Chondrocyte (in vitro differentiated cells): ENCODE results near the gene CHRNG. TPM values are rescaled to one million over a fixed set of nuclear protein-coding genes. Genes with fewer than 3 reads are reported as not detected.

Source experiments
- DNase-seq: peaks from one replicate; pipeline ENCODE4 v3.0.0; 2021; ENCODE audit warnings: mixed read lengths, low spot score
- H3K27ac Mint-ChIP-seq: one replicate; pipeline ENCODE4 v1.8.0; 2021; ENCODE audit warnings: mild to moderate bottlenecking, moderate library complexity, mixed read lengths; ENCODE audit not compliant: unreplicated experiment
- H3K27me3 Mint-ChIP-seq: 2 replicates; pipeline ENCODE4 v1.8.0; 2021; ENCODE audit warnings: low read depth, mixed read lengths
- H3K36me3 Mint-ChIP-seq: 2 replicates; pipeline ENCODE4 v1.8.0; 2021; ENCODE audit warnings: low read depth, mixed read lengths
- H3K4me1 Mint-ChIP-seq: 2 replicates; pipeline ENCODE4 v1.8.0; 2021; ENCODE audit warnings: low read depth, mild to moderate bottlenecking, mixed read lengths
- H3K4me3 Mint-ChIP-seq: one replicate; pipeline ENCODE4 v1.8.0; 2021; ENCODE audit warnings: mild to moderate bottlenecking, moderate library complexity, mixed read lengths; ENCODE audit not compliant: unreplicated experiment
- H3K9me3 Mint-ChIP-seq: 2 replicates; pipeline ENCODE4 v1.8.0; 2021; ENCODE audit warnings: low read depth, mixed read lengths
- CTCF ChIP-seq: fragments of 200-600 bp; sonication (generic); IDR thresholded peaks from 2 replicates; pipeline ENCODE4 v1.5.0; 2021; ENCODE audit warnings: antibody characterized with exemption, mild to moderate bottlenecking, moderate library complexity
- total RNA-seq: library from RNA; stranded (reverse); gene quantifications from 3 replicates; pipeline ENCODE4 v1.2.1, GENCODE V29; 2021

The CHRNG gene
- total RNA-seq, 1 donor from 2014 or later = not detected

- H3K36me3 Mint-ChIP-seq = no peaks in the 10 kb centered on the region
- TF ChIP-seq CTCF = no peak
- H3K9me3 Mint-ChIP-seq = no peaks in the 10 kb centered on the region
- no peak overlapping the region for H3K27ac Mint-ChIP-seq
- H3K27me3 Mint-ChIP-seq = peaks cover 50% of the 10 kb centered on the region
- no peak for DNase-seq
- H3K4me3 Mint-ChIP-seq = no peak overlapping the region
- H3K4me1 Mint-ChIP-seq = peaks cover 6% of the 10 kb centered on the region
Measured at GRCh38 chr2:232508251-232508650, 31.2 kb upstream of the CHRNG start.

- peaks cover 45% of the 10 kb centered on the region for H3K27me3 Mint-ChIP-seq
Measured at GRCh38 chr2:232511336-232511890, 28.1 kb upstream of the CHRNG start.

GRCh38 chr2:232512602-232513001 is 26.9 kb upstream of the CHRNG start:
- no peak for TF ChIP-seq CTCF
- no peak for DNase-seq
- Mint-ChIP-seq H3K9me3 (no peaks in the 10 kb centered on the region), H3K27me3 (peaks cover 45% of the 10 kb centered on the region), H3K36me3 (no peaks in the 10 kb centered on the region), H3K4me3 (no peak overlapping the region), H3K27ac (no peak overlapping the region), H3K4me1 (no peaks in the 10 kb centered on the region)

More at GRCh38 chr2:232511336-232511890, 28.1 kb upstream of the CHRNG start:
- Mint-ChIP-seq H3K27ac (no peak overlapping the region), H3K9me3 (no peaks in the 10 kb centered on the region), H3K4me1 (no peaks in the 10 kb centered on the region), H3K36me3 (no peaks in the 10 kb centered on the region), H3K4me3 (no peak overlapping the region)
- no peak for DNase-seq
- TF ChIP-seq CTCF = no peak

GRCh38 chr2:232513353-232513752 is 26.1 kb upstream of the CHRNG start:
- H3K27me3 Mint-ChIP-seq = peaks cover 50% of the 10 kb centered on the region
- H3K9me3 Mint-ChIP-seq = no peaks in the 10 kb centered on the region
- TF ChIP-seq CTCF = no peak
- no peak for DNase-seq
- H3K4me1 Mint-ChIP-seq = no peaks in the 10 kb centered on the region
- no peak overlapping the region for H3K27ac Mint-ChIP-seq
- no peaks in the 10 kb centered on the region for H3K36me3 Mint-ChIP-seq
- no peak overlapping the region for H3K4me3 Mint-ChIP-seq

- no peaks in the 10 kb centered on the region for H3K9me3 Mint-ChIP-seq
- no peak for TF ChIP-seq CTCF
- peaks cover 47% of the 10 kb centered on the region for H3K27me3 Mint-ChIP-seq
- no peak for DNase-seq
- no peak overlapping the region for H3K4me3 Mint-ChIP-seq
- H3K27ac Mint-ChIP-seq = no peak overlapping the region
- H3K36me3 Mint-ChIP-seq = no peaks in the 10 kb centered on the region
- H3K4me1 Mint-ChIP-seq = no peaks in the 10 kb centered on the region
Measured at GRCh38 chr2:232515639-232516038, 23.9 kb upstream of the CHRNG start.
